ENCODE data around the gene AUTS2. TPM values are rescaled to one million over a fixed set of nuclear protein-coding genes. Genes with fewer than 3 reads are reported as not detected.

The AUTS2 gene
- total and polyA plus RNA-seq, 2 experiments from 2014 or later = 32.0 to 91.0 TPM

DNA sequence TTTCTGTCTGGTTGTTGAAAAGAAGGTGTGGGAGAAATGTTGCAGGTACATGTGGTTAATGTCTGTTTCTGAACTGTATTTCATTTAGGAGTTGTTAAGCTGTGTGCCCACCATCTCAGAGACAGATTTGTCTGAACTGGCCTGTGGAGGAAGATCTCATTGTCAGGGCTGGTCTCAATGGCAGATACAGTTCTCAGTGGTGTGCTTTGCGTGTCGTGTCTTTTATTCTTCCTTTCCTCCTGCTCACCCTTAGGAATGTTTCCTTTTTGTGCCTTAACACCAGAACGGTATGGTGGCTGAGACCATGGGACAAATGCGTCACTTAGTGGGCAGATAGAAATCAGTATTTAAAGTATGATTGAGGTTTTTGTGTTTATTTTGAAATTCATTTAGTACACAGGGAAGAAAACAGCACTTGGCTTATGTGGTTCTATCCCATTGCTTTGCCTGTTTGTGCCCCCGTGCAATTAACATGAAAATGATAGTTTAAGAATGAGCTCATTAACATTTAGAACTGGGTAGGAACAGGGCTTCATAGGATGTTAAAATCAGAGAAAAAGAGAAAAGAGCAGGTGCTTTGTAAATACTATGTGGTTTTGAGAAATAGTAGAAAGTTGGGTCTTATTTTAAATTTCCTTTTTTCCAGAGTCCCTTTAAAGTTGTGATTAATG is 112.6 kb downstream of the AUTS2 start:
- TF ChIP-seq CTCF (conservative IDR thresholded peaks at IDR 0.05; ENCODE audit: low read depth in 2 of 2) = 0 out of 4 replicates have a peak, but pooled peaks of 1 of the 2 experiments have one; percentile 1
- TF ChIP-seq, protein P1, sequence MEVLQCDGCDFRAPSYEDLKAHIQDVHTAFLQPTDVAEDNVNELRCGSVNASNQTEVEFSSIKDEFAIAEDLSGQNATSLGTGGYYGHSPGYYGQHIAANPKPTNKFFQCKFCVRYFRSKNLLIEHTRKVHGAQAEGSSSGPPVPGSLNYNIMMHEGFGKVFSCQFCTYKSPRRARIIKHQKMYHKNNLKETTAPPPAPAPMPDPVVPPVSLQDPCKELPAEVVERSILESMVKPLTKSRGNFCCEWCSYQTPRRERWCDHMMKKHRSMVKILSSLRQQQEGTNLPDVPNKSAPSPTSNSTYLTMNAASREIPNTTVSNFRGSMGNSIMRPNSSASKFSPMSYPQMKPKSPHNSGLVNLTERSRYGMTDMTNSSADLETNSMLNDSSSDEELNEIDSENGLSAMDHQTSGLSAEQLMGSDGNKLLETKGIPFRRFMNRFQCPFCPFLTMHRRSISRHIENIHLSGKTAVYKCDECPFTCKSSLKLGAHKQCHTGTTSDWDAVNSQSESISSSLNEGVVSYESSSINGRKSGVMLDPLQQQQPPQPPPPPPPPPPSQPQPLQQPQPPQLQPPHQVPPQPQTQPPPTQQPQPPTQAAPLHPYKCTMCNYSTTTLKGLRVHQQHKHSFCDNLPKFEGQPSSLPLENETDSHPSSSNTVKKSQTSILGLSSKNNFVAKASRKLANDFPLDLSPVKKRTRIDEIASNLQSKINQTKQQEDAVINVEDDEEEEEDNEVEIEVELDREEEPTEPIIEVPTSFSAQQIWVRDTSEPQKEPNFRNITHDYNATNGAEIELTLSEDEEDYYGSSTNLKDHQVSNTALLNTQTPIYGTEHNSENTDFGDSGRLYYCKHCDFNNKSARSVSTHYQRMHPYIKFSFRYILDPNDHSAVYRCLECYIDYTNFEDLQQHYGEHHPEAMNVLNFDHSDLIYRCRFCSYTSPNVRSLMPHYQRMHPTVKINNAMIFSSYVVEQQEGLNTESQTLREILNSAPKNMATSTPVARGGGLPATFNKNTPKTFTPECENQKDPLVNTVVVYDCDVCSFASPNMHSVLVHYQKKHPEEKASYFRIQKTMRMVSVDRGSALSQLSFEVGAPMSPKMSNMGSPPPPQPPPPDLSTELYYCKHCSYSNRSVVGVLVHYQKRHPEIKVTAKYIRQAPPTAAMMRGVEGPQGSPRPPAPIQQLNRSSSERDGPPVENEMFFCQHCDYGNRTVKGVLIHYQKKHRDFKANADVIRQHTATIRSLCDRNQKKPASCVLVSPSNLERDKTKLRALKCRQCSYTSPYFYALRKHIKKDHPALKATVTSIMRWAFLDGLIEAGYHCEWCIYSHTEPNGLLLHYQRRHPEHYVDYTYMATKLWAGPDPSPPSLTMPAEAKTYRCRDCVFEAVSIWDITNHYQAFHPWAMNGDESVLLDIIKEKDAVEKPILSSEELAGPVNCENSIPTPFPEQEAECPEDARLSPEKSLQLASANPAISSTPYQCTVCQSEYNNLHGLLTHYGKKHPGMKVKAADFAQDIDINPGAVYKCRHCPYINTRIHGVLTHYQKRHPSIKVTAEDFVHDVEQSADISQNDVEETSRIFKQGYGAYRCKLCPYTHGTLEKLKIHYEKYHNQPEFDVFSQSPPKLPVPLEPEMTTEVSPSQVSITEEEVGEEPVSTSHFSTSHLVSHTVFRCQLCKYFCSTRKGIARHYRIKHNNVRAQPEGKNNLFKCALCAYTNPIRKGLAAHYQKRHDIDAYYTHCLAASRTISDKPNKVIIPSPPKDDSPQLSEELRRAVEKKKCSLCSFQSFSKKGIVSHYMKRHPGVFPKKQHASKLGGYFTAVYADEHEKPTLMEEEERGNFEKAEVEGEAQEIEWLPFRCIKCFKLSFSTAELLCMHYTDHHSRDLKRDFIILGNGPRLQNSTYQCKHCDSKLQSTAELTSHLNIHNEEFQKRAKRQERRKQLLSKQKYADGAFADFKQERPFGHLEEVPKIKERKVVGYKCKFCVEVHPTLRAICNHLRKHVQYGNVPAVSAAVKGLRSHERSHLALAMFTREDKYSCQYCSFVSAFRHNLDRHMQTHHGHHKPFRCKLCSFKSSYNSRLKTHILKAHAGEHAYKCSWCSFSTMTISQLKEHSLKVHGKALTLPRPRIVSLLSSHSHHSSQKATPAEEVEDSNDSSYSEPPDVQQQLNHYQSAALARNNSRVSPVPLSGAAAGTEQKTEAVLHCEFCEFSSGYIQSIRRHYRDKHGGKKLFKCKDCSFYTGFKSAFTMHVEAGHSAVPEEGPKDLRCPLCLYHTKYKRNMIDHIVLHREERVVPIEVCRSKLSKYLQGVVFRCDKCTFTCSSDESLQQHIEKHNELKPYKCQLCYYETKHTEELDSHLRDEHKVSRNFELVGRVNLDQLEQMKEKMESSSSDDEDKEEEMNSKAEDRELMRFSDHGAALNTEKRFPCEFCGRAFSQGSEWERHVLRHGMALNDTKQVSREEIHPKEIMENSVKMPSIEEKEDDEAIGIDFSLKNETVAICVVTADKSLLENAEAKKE (CRISPR knock-in tag; IDR thresholded peaks at IDR 0.05) = no peak
- H4K20me1 ChIP-seq (replicated peaks; ENCODE audit: insufficient read depth) = no peaks in the 10 kb centered on the region
- peak; percentile 51 for DNase-seq (ENCODE audit: low spot score)
- H3K27ac Mint-ChIP-seq = peak overlapping the region; percentile 7
- peak overlapping the region; percentile 32 for H3K4me3 Mint-ChIP-seq
- no peaks in the 10 kb centered on the region for H3K9me3 Mint-ChIP-seq
- no peak overlapping the region for H2AFZ ChIP-seq
- H3K4me1 ChIP-seq (ENCODE audit: insufficient read depth) = peaks cover 36% of the 10 kb centered on the region
- peaks cover under 1% of the 10 kb centered on the region; the same call in 1 of the 2 replicates for H3K9me2 ChIP-seq (ENCODE audit: insufficient read depth)
- H3K4me2 ChIP-seq = peak overlapping the region; percentile 30
- peak overlapping the region; percentile 2; the same call in 1 of the 2 replicates for H3K4me3 ChIP-seq
- H3K4me1 Mint-ChIP-seq = peaks cover 47% of the 10 kb centered on the region
- no peaks in the 10 kb centered on the region for H3K79me2 ChIP-seq (replicated peaks; ENCODE audit: insufficient read depth)
- no peak overlapping the region for H3K27ac ChIP-seq (ENCODE audit: low read depth)
- H3K36me3 Mint-ChIP-seq (ENCODE audit: low read depth) = no peaks in the 10 kb centered on the region
- no peaks in the 10 kb centered on the region for H3K27me3 Mint-ChIP-seq (ENCODE audit: insufficient read depth, low read depth, poor library complexity)
- H3K27me3 ChIP-seq (ENCODE audit: insufficient read depth) = no peaks in the 10 kb centered on the region
- no peaks in the 10 kb centered on the region for H3K36me3 ChIP-seq (ENCODE audit: insufficient read depth)
- peak; percentile 82 for ATAC-seq
- no peaks in the 10 kb centered on the region for H3F3A ChIP-seq (replicated peaks; ENCODE audit: low read depth)

All from GM23338 (cell line).